Mesenteric fat pad (tissue), 1 donor: ENCODE results near the gene RETREG1. TPM values are rescaled to one million over a fixed set of nuclear protein-coding genes. Genes with fewer than 3 reads are reported as not detected.

Experiments
- DNase-seq: peaks from one replicate; pipeline ENCODE4 v3.0.0-alpha.2; 2020; ENCODE audit warnings: low spot score
- total RNA-seq: library from RNA; stranded (reverse); fragmentation: NEBNext Ultra II Directional; extraction: Animal tissue kit (Norgen Biotek cat#: 25700); gene quantifications from one replicate; pipeline ENCODE4 v1.2.1, GENCODE V29; 2021
- donor health status: DM: yes; HTN: yes; CAD: no.

RETREG1 gene
- total RNA-seq, 1 donor from 2014 or later, result 63.4 TPM

- DNase-seq, result no peak
These were observed 31.6 kb downstream of the RETREG1 start for GRCh38 chr5:16585041-16585667.

- no peak for DNase-seq
These were observed 34.7 kb downstream of the RETREG1 start for GRCh38 chr5:16582081-16582480.

- DNase-seq, result no peak
These were observed 36.4 kb downstream of the RETREG1 start for GRCh38 chr5:16580382-16580781.

- no peak for DNase-seq
These were observed 37.5 kb downstream of the RETREG1 start for GRCh38 chr5:16579142-16579847.

GRCh38 chr5:16578474-16578883 is 38.3 kb downstream of the RETREG1 start:
- DNase-seq, result no peak

- DNase-seq, result no peak
These were observed 39.1 kb downstream of the RETREG1 start for GRCh38 chr5:16577677-16578076.

GRCh38 chr5:16574789-16575721 is 41.7 kb downstream of the RETREG1 start:
- DNase-seq, result no peak

- DNase-seq, result no peak
These were observed 43.4 kb downstream of the RETREG1 start for GRCh38 chr5:16573401-16573800.

- no peak for DNase-seq
These were observed 44.3 kb downstream of the RETREG1 start for GRCh38 chr5:16572289-16573015.

- DNase-seq, result no peak
These were observed 45.8 kb downstream of the RETREG1 start for GRCh38 chr5:16571016-16571415.

- no peak for DNase-seq
These were observed 46.5 kb downstream of the RETREG1 start for GRCh38 chr5:16570121-16570815.

- DNase-seq, result no peak
These were observed 47.8 kb downstream of the RETREG1 start for GRCh38 chr5:16568875-16569580.

GRCh38 chr5:16567365-16567764 is 49.4 kb downstream of the RETREG1 start:
- no peak for DNase-seq

- no peak for DNase-seq
These were observed 51.7 kb downstream of the RETREG1 start for GRCh38 chr5:16565118-16565517.

- DNase-seq, result no peak
These were observed 52.4 kb downstream of the RETREG1 start for GRCh38 chr5:16564248-16564867.

GRCh38 chr5:16563686-16564085 is 53.1 kb downstream of the RETREG1 start:
- no peak for DNase-seq

GRCh38 chr5:16561660-16562059 is 55.1 kb downstream of the RETREG1 start:
- no peak for DNase-seq

- DNase-seq, result no peak
These were observed 57.1 kb downstream of the RETREG1 start for GRCh38 chr5:16559702-16560101.

GRCh38 chr5:16558984-16559629 is 57.7 kb downstream of the RETREG1 start:
- no peak for DNase-seq
